ENCODE measurements around the gene SEC61A1.
A peak's percentile ranks its signal among the peaks of the same experiment; 100 is the strongest.

The SEC61A1 gene

GRCh38 chr3:128077665-128078064, 25.4 kb downstream of the SEC61A1 start:
- no peak for DNase-seq (ENCODE audit: low read depth in 2 of 2)

GRCh38 chr3:128078322-128078721, 26.1 kb downstream of the SEC61A1 start:
- DNase-seq (ENCODE audit: low read depth in 2 of 2): no peak

- DNase-seq (ENCODE audit: low read depth in 2 of 2): no peak
Measured at GRCh38 chr3:128078875-128079274, 26.6 kb downstream of the SEC61A1 start.

- no peak for DNase-seq (ENCODE audit: low read depth in 2 of 2)
Measured at GRCh38 chr3:128079823-128080222, 27.6 kb downstream of the SEC61A1 start.

GRCh38 chr3:128080323-128081080, 28.3 kb downstream of the SEC61A1 start:
- peak; percentile 76 for DNase-seq (ENCODE audit: low read depth in 2 of 2)

GRCh38 chr3:128081226-128081625, 29.0 kb downstream of the SEC61A1 start:
- no peak for DNase-seq (ENCODE audit: low read depth in 2 of 2)

- no peak for DNase-seq (ENCODE audit: low read depth in 2 of 2)
Measured at GRCh38 chr3:128081846-128082245, 29.6 kb downstream of the SEC61A1 start.

- DNase-seq (ENCODE audit: low read depth in 2 of 2): no peak
Measured at GRCh38 chr3:128082546-128082945, 30.3 kb downstream of the SEC61A1 start.

GRCh38 chr3:128083396-128083795, 31.2 kb downstream of the SEC61A1 start:
- no peak for DNase-seq (ENCODE audit: low read depth in 2 of 2)

- DNase-seq (ENCODE audit: low read depth in 2 of 2): no peak
Measured at GRCh38 chr3:128083980-128084674, 31.9 kb downstream of the SEC61A1 start.

- DNase-seq (ENCODE audit: low read depth in 2 of 2): no peak
Measured at GRCh38 chr3:128084675-128085021, 32.4 kb downstream of the SEC61A1 start.

- no peak for DNase-seq (ENCODE audit: low read depth in 2 of 2)
Measured at GRCh38 chr3:128089135-128089534, 36.9 kb downstream of the SEC61A1 start.

- no peak for DNase-seq (ENCODE audit: low read depth in 2 of 2)
Measured at GRCh38 chr3:128091586-128091985, 39.3 kb downstream of the SEC61A1 start.

- no peak for DNase-seq (ENCODE audit: low read depth in 2 of 2)
Measured at GRCh38 chr3:128094295-128095151, 42.3 kb downstream of the SEC61A1 start.

GRCh38 chr3:128095222-128095703, 43.0 kb downstream of the SEC61A1 start:
- DNase-seq (ENCODE audit: low read depth in 2 of 2): peak in 1 of 2 experiments; percentile 40

- no peak for DNase-seq (ENCODE audit: low read depth in 2 of 2)
Measured at GRCh38 chr3:128098234-128098633, 46.0 kb downstream of the SEC61A1 start.

GRCh38 chr3:128100161-128100560, 47.9 kb downstream of the SEC61A1 start:
- no peak for DNase-seq (ENCODE audit: low read depth in 2 of 2)

GRCh38 chr3:128100638-128101037, 48.4 kb downstream of the SEC61A1 start:
- DNase-seq (ENCODE audit: low read depth in 2 of 2): no peak

- no peak for DNase-seq (ENCODE audit: low read depth in 2 of 2)
Measured at GRCh38 chr3:128103136-128103676, 51.0 kb downstream of the SEC61A1 start.

GRCh38 chr3:128107834-128108233, 55.6 kb downstream of the SEC61A1 start:
- no peak for DNase-seq (ENCODE audit: low read depth in 2 of 2)

- no peak for DNase-seq (ENCODE audit: low read depth in 2 of 2)
Measured at GRCh38 chr3:128111147-128111546, 58.9 kb downstream of the SEC61A1 start.

Measured in fibroblast of skin of left biceps (primary cell).